HUDEP-2 (cell line): ENCODE results near the gene JARID2.

Experiments used
- DNase-seq, 76 experiments: peaks; one replicate each; lab custom pipeline; 2025; ENCODE audit not compliant: unreplicated experiment in 76 of 76; lab: John Stamatoyannopoulos, UW

The JARID2 gene

DNA sequence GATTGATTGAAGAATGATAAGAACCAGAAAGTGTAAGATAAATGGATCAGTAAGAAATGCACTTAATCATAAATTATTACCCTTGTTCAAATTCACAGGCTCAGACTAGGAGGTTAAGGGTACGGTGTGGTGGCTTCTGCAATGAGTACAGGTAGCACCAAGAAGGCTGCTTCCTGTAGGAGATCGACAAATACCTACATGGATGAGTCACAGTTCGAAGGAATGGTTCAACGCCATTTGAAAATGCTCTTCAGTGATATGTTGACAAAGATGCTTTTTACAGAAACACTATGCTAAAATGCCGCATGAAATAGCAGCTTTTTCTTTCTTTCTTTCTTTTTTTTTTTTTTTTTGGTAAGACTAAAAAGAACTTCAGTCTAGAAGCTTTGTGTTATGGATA lies 300.7 kb downstream of the JARID2 start:
- no peak for DNase-seq

DNA sequence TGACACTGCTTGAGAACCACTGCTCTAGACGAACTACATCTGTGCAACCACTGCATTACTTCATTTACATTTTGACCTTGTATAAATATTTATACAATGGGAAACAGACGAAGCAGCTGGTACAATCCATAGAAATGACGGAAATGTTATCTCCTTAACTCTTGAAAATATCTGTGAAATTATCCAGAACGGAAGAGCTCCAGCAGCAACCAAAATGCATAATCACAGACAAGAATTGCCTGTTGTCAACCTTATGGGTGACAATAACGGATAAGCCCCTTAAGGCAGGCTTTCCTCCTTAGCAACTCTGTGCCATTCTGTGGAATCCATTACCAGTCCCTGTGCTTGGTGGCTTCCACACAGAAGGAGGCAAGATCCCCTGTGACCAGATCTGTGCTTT lies 301.5 kb downstream of the JARID2 start:
- no peak for DNase-seq

DNA sequence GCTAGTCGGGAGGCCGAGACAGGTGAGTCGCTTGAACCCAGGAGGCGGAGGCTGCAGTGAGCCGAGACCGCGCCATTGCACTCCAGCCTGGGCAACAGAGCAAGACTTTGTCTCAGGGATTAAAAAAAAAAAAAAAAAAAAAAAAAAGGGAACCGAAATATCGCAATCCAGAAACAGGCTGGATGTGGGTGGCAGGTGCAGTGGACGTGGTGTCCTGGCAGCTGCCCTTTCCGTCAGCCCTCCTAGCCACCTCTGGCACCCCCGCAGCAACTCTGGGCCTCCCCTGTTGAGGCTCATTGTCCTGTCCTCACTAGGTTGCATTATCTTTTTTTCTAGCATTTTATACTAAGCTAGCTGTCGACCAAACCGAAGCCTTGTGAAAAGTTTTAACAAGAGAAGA lies 303.5 kb downstream of the JARID2 start:
- no peak for DNase-seq

GRCh38 chr6:15550546-15551123 lies 304.8 kb downstream of the JARID2 start:
- DNase-seq: no peak

- DNase-seq: no peak
Measured at GRCh38 chr6:15551262-15551661, 305.4 kb downstream of the JARID2 start.

DNA sequence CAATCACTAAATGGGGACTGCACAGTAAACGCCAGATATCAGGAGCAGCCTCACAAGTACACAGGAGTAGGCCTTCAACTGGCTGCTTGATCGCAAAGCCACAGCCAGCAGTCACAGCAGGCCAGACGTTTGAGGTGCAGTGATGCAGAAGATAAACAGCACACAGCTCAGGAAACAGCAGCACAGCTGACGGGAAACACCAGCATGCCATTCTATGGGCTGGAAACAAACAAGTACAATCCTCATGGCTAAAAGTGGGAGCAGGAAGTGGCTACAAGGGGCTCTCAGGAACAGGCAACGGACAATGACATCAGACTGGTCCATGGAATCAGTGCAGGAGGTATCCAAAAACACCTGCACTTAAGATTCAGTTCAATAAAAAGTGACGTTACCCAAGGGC lies 305.9 kb downstream of the JARID2 start:
- no peak for DNase-seq

GRCh38 chr6:15553031-15553430 lies 307.2 kb downstream of the JARID2 start:
- no peak for DNase-seq

GRCh38 chr6:15553736-15554294 lies 307.9 kb downstream of the JARID2 start:
- no peak for DNase-seq

DNA sequence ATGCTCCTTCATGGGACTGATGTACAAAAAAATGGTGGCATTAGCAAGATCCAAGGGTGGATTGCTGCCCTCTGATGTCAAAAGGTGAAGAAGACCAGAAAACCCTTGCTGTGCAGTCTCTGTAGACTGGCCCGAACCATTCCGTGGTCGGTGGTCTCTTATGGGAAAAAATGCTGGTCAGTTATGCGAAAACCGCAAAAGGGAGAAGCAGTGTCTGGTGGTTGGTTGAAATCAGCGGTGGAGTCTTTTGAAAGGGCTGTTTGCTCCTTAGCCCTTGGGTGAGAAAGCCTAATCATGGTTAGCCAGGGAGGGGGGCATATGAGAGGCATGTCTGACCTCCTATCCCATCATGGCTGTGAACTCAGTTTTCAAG lies 308.8 kb downstream of the JARID2 start:
- DNase-seq: no peak

GRCh38 chr6:15555101-15556038 lies 309.5 kb downstream of the JARID2 start:
- peak in 41 of 76 experiments; percentile 4 to 68 (median 35) for DNase-seq

GRCh38 chr6:15556711-15557110 lies 310.8 kb downstream of the JARID2 start:
- peak in 1 of 76 experiments; percentile 18 for DNase-seq

GRCh38 chr6:15557174-15557573 lies 311.3 kb downstream of the JARID2 start:
- DNase-seq: no peak

GRCh38 chr6:15560713-15561112 lies 314.8 kb downstream of the JARID2 start:
- DNase-seq: no peak

- no peak for DNase-seq
Measured at GRCh38 chr6:15561447-15562199, 315.8 kb downstream of the JARID2 start.

DNA sequence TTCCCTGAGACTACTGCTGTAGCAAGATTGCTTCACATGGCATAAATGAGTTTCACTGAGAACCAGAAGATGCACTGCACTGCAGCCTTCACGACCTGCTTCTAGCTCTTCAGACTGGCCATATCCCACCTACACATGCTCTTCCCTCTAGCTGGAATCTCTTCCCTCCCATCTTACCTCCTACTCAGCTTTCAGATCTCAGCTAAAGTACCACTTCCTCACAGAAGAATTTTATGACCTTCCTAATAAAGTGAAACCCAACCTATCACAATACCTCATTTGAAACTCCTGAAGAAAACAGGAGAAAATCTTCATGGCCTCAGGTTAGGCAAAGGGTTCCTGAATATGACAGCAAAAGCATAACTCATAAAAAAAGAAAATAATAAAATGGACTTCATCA lies 317.1 kb downstream of the JARID2 start:
- DNase-seq: no peak

- no peak for DNase-seq
Measured at GRCh38 chr6:15569035-15569995, 323.4 kb downstream of the JARID2 start.

GRCh38 chr6:15570171-15570570 lies 324.3 kb downstream of the JARID2 start:
- DNase-seq: no peak
